Upper lobe of left lung (tissue), 6 donors: ENCODE measurements around the gene SLC17A9. TPM values are rescaled to one million over a fixed set of nuclear protein-coding genes. Genes with fewer than 3 reads are reported as not detected.

ENCODE experiments used
- ATAC-seq, 2 donors: fragments of 200-7000 bp; cut with Tn5 transposase; one replicate each; pipeline ENCODE4 v1.9.1; 2022; ENCODE audit warnings: mild to moderate bottlenecking in 2 of 2, moderate library complexity in 2 of 2; ENCODE audit not compliant: low FRiP score in 2 of 2
- DNase-seq, 2 donors: peaks; one replicate each; pipeline ENCODE4 v3.0.0-alpha.2; 2019 to 2020
- H3K27ac ChIP-seq, 4 donors: fragments of 200-600 bp; sonication (generic); one replicate each; pipeline ENCODE4 v1.5.1; 2016 to 2019
- H3K27me3 ChIP-seq, 4 donors: fragments of 200-600 bp; sonication (generic); one replicate each; pipeline ENCODE4 v1.5.1; 2017 to 2019
- H3K36me3 ChIP-seq, 4 donors: fragments of 200-600 bp; sonication (generic); one replicate each; pipeline ENCODE4 v1.5.1; 2016 to 2019
- H3K4me1 ChIP-seq, 4 donors: fragments of 200-600 bp; sonication (generic); one replicate each; pipeline ENCODE4 v1.5.1; 2018 to 2019
- H3K4me3 ChIP-seq, 4 donors: fragments of 200-600 bp; sonication (generic); one replicate each; pipeline ENCODE4 v1.5.1; 2017 to 2019; ENCODE audit warnings: mild to moderate bottlenecking in 2 of 4, moderate library complexity in 1 of 4
- H3K9me3 ChIP-seq, 4 donors: fragments of 200-600 bp; sonication (generic); one replicate each; pipeline ENCODE4 v1.5.1; 2018 to 2019
- EP300 ChIP-seq, 4 donors: sonication (generic); formaldehyde crosslinking; IDR thresholded peaks; one replicate each; pipeline ENCODE4 v1.5.1; 2017; ENCODE audit warnings: antibody characterized with exemption in 4 of 4, control low read depth in 2 of 4
- POLR2A ChIP-seq, 4 donors: fragments of 450-650 bp; IDR thresholded peaks; one replicate each; pipeline ENCODE4 v1.5.1; 2016 to 2017; ENCODE audit warnings: antibody characterized with exemption in 4 of 4, mild to moderate bottlenecking in 2 of 4
- POLR2AphosphoS5 ChIP-seq, 2 donors: sonication (generic); formaldehyde crosslinking; IDR thresholded peaks; one replicate each; pipeline ENCODE4 v1.5.1; 2017; ENCODE audit warnings: antibody characterized with exemption in 2 of 2
- WGBS, 2 donors: methylation state at CpG; one replicate each; pipeline ENCODE4 v1.1.5; 2017 to 2018; 5-methylcytosine and 5-hydroxymethylcytosine counted together
- total RNA-seq, 6 donors: library from RNA; depleted of rRNA in 4 of 6; stranded (reverse); fragments of >200 nt in 4 of 6; gene quantifications; one replicate each; pipeline versions ENCODE4 v1.1.0 to v1.2.1, GENCODE V29; 2016 to 2021
- TF ChIP-seq, protein P1 (sequence below), 6 experiments: fragments of 450-650 bp in 4 of 6; fragments of 200-600 bp in 2 of 6; sonication (generic) in 2 of 6; IDR thresholded peaks; one replicate each; pipeline ENCODE4 v1.5.1; 2016 to 2019; ENCODE audit warnings: antibody characterized with exemption in 6 of 6
- donor health status: DM: no; HTN: no; CAD: no; lungs with moderate emphysema.
- donor health status: DM: no; HTN: yes; CAD: no; lungs with severe emphysema.

Gene SLC17A9
- total RNA-seq, 6 donors from 2014 or later: 3.8 to 18.5 (median 14.4) TPM

DNA sequence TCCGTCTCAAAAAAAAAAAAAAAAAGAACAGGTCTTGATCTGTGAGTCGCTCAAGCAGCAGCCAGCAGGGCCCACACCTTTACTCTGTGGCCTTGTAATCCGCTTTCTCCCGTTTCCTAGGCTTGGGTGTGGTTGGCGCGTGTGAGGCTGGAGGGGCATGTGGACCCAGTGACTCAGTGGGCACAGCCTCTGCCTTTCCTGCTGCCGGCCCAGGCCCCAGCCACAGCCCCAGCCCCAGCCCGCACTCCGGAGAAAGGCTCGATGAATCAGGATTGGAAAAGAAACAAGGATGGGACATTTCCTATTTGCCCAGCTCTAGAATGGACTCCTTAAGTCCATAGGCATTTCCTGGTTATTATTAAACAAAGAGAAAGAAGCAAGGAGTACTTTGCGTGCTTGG, 50.0 kb downstream of the SLC17A9 start:
- peaks cover 7 to 26% (median 9%) of the 10 kb centered on the region in 4 donors for H3K4me1 ChIP-seq
- DNase-seq: no peak
- no peak overlapping the region for H3K4me3 ChIP-seq
- H3K36me3 ChIP-seq: no peaks in the 10 kb centered on the region
- ATAC-seq: no peak
- no peak for TF ChIP-seq POLR2A (IDR thresholded peaks at IDR 0.05)
- no peak for TF ChIP-seq POLR2AphosphoS5 (IDR thresholded peaks at IDR 0.05)
- TF ChIP-seq, protein P1, sequence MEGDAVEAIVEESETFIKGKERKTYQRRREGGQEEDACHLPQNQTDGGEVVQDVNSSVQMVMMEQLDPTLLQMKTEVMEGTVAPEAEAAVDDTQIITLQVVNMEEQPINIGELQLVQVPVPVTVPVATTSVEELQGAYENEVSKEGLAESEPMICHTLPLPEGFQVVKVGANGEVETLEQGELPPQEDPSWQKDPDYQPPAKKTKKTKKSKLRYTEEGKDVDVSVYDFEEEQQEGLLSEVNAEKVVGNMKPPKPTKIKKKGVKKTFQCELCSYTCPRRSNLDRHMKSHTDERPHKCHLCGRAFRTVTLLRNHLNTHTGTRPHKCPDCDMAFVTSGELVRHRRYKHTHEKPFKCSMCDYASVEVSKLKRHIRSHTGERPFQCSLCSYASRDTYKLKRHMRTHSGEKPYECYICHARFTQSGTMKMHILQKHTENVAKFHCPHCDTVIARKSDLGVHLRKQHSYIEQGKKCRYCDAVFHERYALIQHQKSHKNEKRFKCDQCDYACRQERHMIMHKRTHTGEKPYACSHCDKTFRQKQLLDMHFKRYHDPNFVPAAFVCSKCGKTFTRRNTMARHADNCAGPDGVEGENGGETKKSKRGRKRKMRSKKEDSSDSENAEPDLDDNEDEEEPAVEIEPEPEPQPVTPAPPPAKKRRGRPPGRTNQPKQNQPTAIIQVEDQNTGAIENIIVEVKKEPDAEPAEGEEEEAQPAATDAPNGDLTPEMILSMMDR (IDR thresholded peaks at IDR 0.05): no peak
- TF ChIP-seq EP300 (IDR thresholded peaks at IDR 0.05): no peak
- H3K27me3 ChIP-seq: peaks cover 0 to 40% (median 29%) of the 10 kb centered on the region in 4 donors
- no peak overlapping the region for H3K27ac ChIP-seq
- no peaks in the 10 kb centered on the region for H3K9me3 ChIP-seq
- WGBS, 2 donors: 62 to 69% methylated on average over 11 of the region's 11 CpGs

DNA sequence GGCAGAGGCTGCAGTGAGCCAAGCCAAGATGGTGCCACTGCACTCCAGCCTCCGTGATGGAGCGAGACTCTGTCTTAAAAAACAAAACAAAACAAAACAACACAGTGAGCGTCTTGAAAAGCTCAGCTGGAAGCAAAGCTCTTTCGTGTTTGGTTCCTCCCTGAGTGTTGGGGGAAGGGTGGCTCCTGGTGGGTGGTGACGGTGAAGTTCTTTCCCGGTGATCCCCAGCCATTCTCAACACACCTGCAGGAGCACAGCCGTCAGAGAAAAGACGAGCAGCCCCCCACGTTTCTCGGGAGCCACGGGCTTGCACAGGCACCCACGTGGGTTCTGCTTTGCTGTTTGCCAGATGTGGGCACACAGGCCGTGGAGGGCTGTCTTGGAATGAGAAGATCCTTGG, 51.0 kb downstream of the SLC17A9 start:
- no peak for TF ChIP-seq POLR2A (IDR thresholded peaks at IDR 0.05)
- no peak for TF ChIP-seq EP300 (IDR thresholded peaks at IDR 0.05)
- TF ChIP-seq, protein P1 (IDR thresholded peaks at IDR 0.05): no peak
- no peak for TF ChIP-seq POLR2AphosphoS5 (IDR thresholded peaks at IDR 0.05)
- WGBS, 2 donors: 5 to 23% methylated on average over 7 to 13 of the region's 13 CpGs
- ATAC-seq: no peak

DNA sequence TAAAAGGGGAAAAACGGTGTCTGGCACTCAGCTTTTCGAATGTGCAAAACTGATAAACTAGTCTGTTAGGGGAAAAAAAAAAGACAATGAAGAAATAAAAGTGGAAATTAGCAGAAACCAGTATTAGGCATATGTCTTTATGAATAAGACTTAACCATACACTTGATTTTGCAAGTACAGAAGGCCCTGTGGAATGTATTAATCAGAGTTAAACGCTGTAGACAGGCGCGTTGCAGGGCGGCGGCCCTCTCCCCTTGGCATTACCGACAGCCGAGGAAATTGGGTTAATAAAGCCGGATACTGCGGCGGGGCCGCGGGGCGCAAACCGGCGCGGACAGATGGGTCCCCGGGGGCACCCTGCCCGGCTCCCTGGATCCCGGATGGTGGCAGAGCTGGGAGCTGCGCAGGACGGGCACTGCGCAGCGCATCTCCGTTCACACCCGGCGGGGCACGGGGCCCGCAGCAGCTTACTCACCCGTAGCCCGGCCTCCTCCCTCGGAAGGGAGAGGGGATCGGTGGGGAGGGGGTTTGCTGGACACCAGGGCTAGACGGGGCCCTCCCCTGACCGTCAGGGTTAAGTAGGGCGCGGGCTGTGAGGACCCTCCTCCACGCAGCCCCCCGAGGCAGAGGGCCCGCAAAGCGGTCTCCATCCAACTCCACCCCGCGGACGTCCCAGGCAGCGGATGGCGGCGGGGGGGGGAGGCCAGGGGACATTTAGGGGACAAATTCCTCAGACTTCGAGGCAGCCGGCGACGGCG, 52.3 kb downstream of the SLC17A9 start:
- 5% methylated on average over 34 to 38 of the region's 53 CpGs for WGBS, 2 donors

More for the DNA sequence above, 51.0 kb downstream of the SLC17A9 start:
- Histone ChIP-seq H3K27ac (no peak overlapping the region), H3K27me3 (peaks cover 0 to 49% (median 36%) of the 10 kb centered on the region in 4 donors), H3K9me3 (no peaks in the 10 kb centered on the region), H3K4me1 (peaks cover 7 to 35% (median 10%) of the 10 kb centered on the region in 4 donors), H3K36me3 (no peaks in the 10 kb centered on the region), H3K4me3 (no peak overlapping the region)
- DNase-seq: no peak

DNA sequence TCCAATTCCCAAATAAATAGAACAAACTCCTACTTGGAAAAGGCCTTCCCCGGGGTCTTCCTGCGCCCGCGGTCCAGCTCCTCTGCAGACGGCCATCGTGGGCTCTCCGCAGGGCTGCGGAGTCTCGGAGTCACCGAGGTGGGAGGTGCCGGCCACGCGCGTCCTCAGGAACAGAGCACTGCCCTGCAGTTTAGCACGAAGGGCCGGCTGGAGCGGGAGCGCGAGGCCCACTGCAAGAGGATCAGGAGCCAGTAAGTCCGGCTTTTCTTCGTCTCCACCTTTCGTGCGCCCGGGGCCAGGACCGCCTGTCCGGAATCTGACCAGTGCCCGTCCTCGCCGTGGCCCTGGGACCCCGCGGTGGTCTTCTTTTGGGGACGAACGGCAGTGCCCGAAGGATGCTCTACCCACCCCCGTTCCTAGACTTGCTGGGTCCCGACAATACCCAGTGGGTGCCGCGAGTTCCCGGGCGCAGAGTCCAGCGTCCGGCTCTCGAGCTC, 52.9 kb downstream of the SLC17A9 start:
- Histone ChIP-seq H3K36me3 (no peaks in the 10 kb centered on the region), H3K9me3 (no peaks in the 10 kb centered on the region), H3K4me1 (peaks cover 14 to 47% (median 20%) of the 10 kb centered on the region in 4 donors), H3K4me3 (no peak overlapping the region), H3K27me3 (peaks cover 0 to 64% (median 44%) of the 10 kb centered on the region in 4 donors), H3K27ac (no peak overlapping the region)
- TF ChIP-seq POLR2AphosphoS5 (IDR thresholded peaks at IDR 0.05) (no peak), EP300 (IDR thresholded peaks at IDR 0.05) (no peak), POLR2A (IDR thresholded peaks at IDR 0.05) (no peak)
- TF ChIP-seq, protein P1 (IDR thresholded peaks at IDR 0.05): no peak
- WGBS, 2 donors: 2 to 3% methylated on average over 7 to 18 of the region's 43 CpGs
- DNase-seq (no peak), ATAC-seq (no peak)

More for the DNA sequence above, 52.3 kb downstream of the SLC17A9 start:
- ATAC-seq: no peak
- Histone ChIP-seq H3K4me3 (no peak overlapping the region), H3K36me3 (no peaks in the 10 kb centered on the region), H3K27ac (no peak overlapping the region), H3K9me3 (no peaks in the 10 kb centered on the region), H3K27me3 (peaks cover 0 to 59% (median 42%) of the 10 kb centered on the region in 4 donors), H3K4me1 (peaks cover 14 to 47% (median 19%) of the 10 kb centered on the region in 4 donors)
- TF ChIP-seq EP300 (IDR thresholded peaks at IDR 0.05) (no peak), POLR2AphosphoS5 (IDR thresholded peaks at IDR 0.05) (no peak), POLR2A (IDR thresholded peaks at IDR 0.05) (no peak)
- TF ChIP-seq, protein P1 (IDR thresholded peaks at IDR 0.05): no peak
- DNase-seq: no peak
